ENCODE measurements around the gene ARMH3. TPM values are rescaled to one million over a fixed set of nuclear protein-coding genes. Genes with fewer than 3 reads are reported as not detected.
"Not testable (repeated sequence)": the region's sequence is repeated elsewhere in the genome, so short reads cannot be mapped to it uniquely, and the experiment has no call there.

The ARMH3 gene
- total RNA-seq, 2 donors from 2014 or later: 5.6 to 8.3 TPM

DNA sequence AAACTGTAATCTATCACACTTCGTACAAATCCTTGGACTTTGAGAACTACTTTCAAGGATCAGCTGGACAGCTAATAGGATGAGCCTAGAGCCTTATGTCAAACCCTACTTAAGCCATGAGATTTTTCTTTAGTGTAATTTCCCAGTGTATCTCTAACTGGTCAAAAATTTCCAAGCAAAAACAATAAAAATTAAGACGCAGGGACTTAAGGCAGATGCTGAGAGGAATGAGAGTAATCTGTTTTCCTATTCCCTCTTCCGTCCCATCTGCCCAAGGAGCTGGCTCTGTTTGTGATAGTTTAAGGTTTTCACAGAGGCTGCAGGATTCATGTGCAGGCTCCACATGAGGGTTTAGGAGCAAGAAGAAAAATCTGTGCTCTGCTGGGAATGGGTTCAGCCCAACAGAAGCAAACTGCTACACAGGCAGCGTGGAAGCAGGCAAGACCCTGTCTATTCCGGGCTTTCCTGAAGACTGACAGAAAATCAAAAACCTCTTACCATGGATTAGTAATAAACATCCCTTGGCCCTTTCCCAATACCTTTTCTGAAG, 62.2 kb downstream of the ARMH3 start:
- TF ChIP-seq POLR2A (IDR thresholded peaks at IDR 0.05) (no peak), CTCF (IDR thresholded peaks at IDR 0.05) (no peak)
- no peaks in the 10 kb centered on the region for H3K9me3 ChIP-seq
- peak overlapping the region in 1 of 4 donors; percentile 77 for H3K27ac ChIP-seq
- H3K4me3 ChIP-seq: no peak overlapping the region
- ATAC-seq (no peak), DNase-seq (no peak)
- H3K36me3 ChIP-seq (replicated peaks in 1 of 2; ENCODE audit: insufficient read depth in 1 of 2, low read depth in 2 of 2): peaks cover 0 to 14% of the 10 kb centered on the region in 2 donors
- no peaks in the 10 kb centered on the region for H3K27me3 ChIP-seq
- 80 to 84% methylated on average over 5 of the region's 5 CpGs for WGBS, 2 donors
- H3K4me1 ChIP-seq: peaks cover 21% of the 10 kb centered on the region
- intact Hi-C loops (cut with DNase I): no loop called here

DNA sequence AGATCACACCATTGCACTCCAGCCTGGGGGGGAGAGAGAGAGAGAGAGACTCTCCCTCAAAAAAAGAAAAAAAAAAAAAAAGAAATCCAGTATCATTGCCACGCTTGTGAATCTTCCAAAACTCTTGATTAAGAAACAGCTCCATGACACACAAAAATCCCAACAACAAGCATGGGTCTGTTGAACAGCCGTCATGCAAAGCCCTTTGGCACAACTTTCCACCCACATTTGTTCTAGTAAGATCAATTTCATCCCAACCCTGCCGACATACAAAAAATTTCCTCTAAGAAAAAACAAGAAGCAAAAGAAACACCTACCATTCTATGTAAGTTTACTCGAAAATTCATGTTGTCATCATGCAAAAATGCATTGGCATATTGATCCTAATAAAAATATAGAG, 62.8 kb downstream of the ARMH3 start:
- ATAC-seq: no peak
- Histone ChIP-seq H3K4me1 (peaks cover 21% of the 10 kb centered on the region), H3K9me3 (no peaks in the 10 kb centered on the region), H3K36me3 (replicated peaks in 1 of 2; ENCODE audit: insufficient read depth in 1 of 2, low read depth in 2 of 2) (peaks cover 4 to 14% of the 10 kb centered on the region in 2 donors), H3K27ac (no peak overlapping the region), H3K27me3 (no peaks in the 10 kb centered on the region), H3K4me3 (no peak overlapping the region)
- DNase-seq: no peak
- 90 to 96% methylated on average over 4 of the region's 4 CpGs for WGBS, 2 donors
- TF ChIP-seq CTCF (IDR thresholded peaks at IDR 0.05) (no peak), POLR2A (IDR thresholded peaks at IDR 0.05) (no peak)
- intact Hi-C loops (cut with DNase I): no loop called here

- TF ChIP-seq POLR2A (IDR thresholded peaks at IDR 0.05) (no peak), CTCF (IDR thresholded peaks at IDR 0.05) (no peak)
- Histone ChIP-seq H3K27ac (peak overlapping the region in 1 of 4 donors; percentile 61), H3K27me3 (no peaks in the 10 kb centered on the region), H3K9me3 (no peaks in the 10 kb centered on the region), H3K36me3 (replicated peaks in 1 of 2; ENCODE audit: insufficient read depth in 1 of 2, low read depth in 2 of 2) (peaks cover 5 to 14% of the 10 kb centered on the region in 2 donors), H3K4me3 (no peak overlapping the region), H3K4me1 (peaks cover 4% of the 10 kb centered on the region)
- ATAC-seq (no peak), DNase-seq (no peak)
- WGBS, 2 donors: 68 to 95% methylated on average over 3 of the region's 3 CpGs
- intact Hi-C loops (cut with DNase I): no loop called here
Observed at GRCh38 chr10:101987136-101987535, 68.8 kb downstream of the ARMH3 start.

GRCh38 chr10:101986624-101986971, 69.4 kb downstream of the ARMH3 start:
- Histone ChIP-seq H3K36me3 (replicated peaks in 1 of 2; ENCODE audit: insufficient read depth in 1 of 2, low read depth in 2 of 2) (peaks cover 5 to 10% of the 10 kb centered on the region in 2 donors), H3K9me3 (no peaks in the 10 kb centered on the region), H3K4me3 (no peak overlapping the region), H3K27ac (peak overlapping the region in 1 of 4 donors; percentile 61), H3K27me3 (no peaks in the 10 kb centered on the region), H3K4me1 (peaks cover 4% of the 10 kb centered on the region)
- TF ChIP-seq CTCF (IDR thresholded peaks at IDR 0.05): no peak
- TF ChIP-seq POLR2A (IDR thresholded peaks at IDR 0.05): no peak
- intact Hi-C loops (cut with DNase I): no loop called here
- DNase-seq (peak in 3 of 4 donors; percentile 21 to 53 (median 39)), ATAC-seq (no peak)
- WGBS, 2 donors: 46 to 68% methylated on average over 3 of the region's 3 CpGs

GRCh38 chr10:101980677-101981076, 75.3 kb downstream of the ARMH3 start:
- H3K27ac ChIP-seq; H3K36me3 ChIP-seq (replicated peaks in 1 of 2; ENCODE audit: insufficient read depth in 1 of 2, low read depth in 2 of 2); H3K4me1 ChIP-seq; H3K27me3 ChIP-seq; DNase-seq; H3K9me3 ChIP-seq; ATAC-seq; H3K4me3 ChIP-seq; intact Hi-C loops (cut with DNase I): not testable (repeated sequence)
- 100% methylated on average over 2 of the region's 2 CpGs for WGBS, 2 donors

Data from body of pancreas (tissue), 4 donors.